AML-193 (cell line): Measurements from ENCODE around the gene NUDT14.

Experiments
- DNase-seq, 2 experiments: peaks; one replicate each; lab custom pipeline; 2025; lab: John Stamatoyannopoulos, UW

NUDT14 gene

GRCh38 chr14:105198588-105198987 is 17.5 kb upstream of the NUDT14 start:
- no peak for DNase-seq

GRCh38 chr14:105197211-105197641 is 16.1 kb upstream of the NUDT14 start:
- no peak for DNase-seq

- no peak for DNase-seq
Measured at GRCh38 chr14:105196265-105196960, 15.3 kb upstream of the NUDT14 start.

- no peak for DNase-seq
Measured at GRCh38 chr14:105195522-105196264, 14.6 kb upstream of the NUDT14 start.

- no peak for DNase-seq
Measured at GRCh38 chr14:105195051-105195450, 13.9 kb upstream of the NUDT14 start.

GRCh38 chr14:105193916-105194782 is 13.0 kb upstream of the NUDT14 start:
- DNase-seq = no peak

GRCh38 chr14:105192866-105193731 is 12.0 kb upstream of the NUDT14 start:
- DNase-seq = no peak

GRCh38 chr14:105187935-105188524 is 6.9 kb upstream of the NUDT14 start:
- DNase-seq = no peak

- no peak for DNase-seq
Measured at GRCh38 chr14:105187116-105187515, 6.0 kb upstream of the NUDT14 start.

GRCh38 chr14:105185973-105186372 is 4.9 kb upstream of the NUDT14 start:
- no peak for DNase-seq

- no peak for DNase-seq
Measured at GRCh38 chr14:105185001-105185400, 3.9 kb upstream of the NUDT14 start.

- DNase-seq = no peak
Measured at GRCh38 chr14:105184461-105184860, 3.3 kb upstream of the NUDT14 start.

GRCh38 chr14:105182296-105183020 is 1.3 kb upstream of the NUDT14 start:
- no peak for DNase-seq

- DNase-seq = no peak
Measured at GRCh38 chr14:105181549-105182295, 610 bp upstream of the NUDT14 start.

GRCh38 chr14:105179191-105179590 is 1.9 kb downstream of the NUDT14 start:
- DNase-seq = no peak

- no peak for DNase-seq
Measured at GRCh38 chr14:105178868-105179140, 2.3 kb downstream of the NUDT14 start.

GRCh38 chr14:105178069-105178867 is 2.8 kb downstream of the NUDT14 start:
- no peak for DNase-seq

- no peak for DNase-seq
Measured at GRCh38 chr14:105177082-105177481, 4.0 kb downstream of the NUDT14 start.

GRCh38 chr14:105176513-105176912 is 4.6 kb downstream of the NUDT14 start:
- DNase-seq = no peak
